ENCODE results near the gene LEKR1. TPM values are rescaled to one million over a fixed set of nuclear protein-coding genes. Genes with fewer than 3 reads are reported as not detected.

Gene LEKR1
- total RNA-seq, 1 experiment from 2014 or later: 0.72 TPM

- DNase-seq (ENCODE audit: low spot score): no peak
Observed at GRCh38 chr3:157058392-157059071, 232.4 kb downstream of the LEKR1 start.

- DNase-seq (ENCODE audit: low spot score): no peak
Observed at GRCh38 chr3:157059181-157059580, 233.0 kb downstream of the LEKR1 start.

GRCh38 chr3:157059661-157060060, 233.5 kb downstream of the LEKR1 start:
- DNase-seq (ENCODE audit: low spot score): no peak

- no peak for DNase-seq (ENCODE audit: low spot score)
Observed at GRCh38 chr3:157061265-157061664, 235.1 kb downstream of the LEKR1 start.

GRCh38 chr3:157063469-157063868, 237.3 kb downstream of the LEKR1 start:
- no peak for DNase-seq (ENCODE audit: low spot score)

GRCh38 chr3:157063926-157064325, 237.8 kb downstream of the LEKR1 start:
- DNase-seq (ENCODE audit: low spot score): no peak

DNA sequence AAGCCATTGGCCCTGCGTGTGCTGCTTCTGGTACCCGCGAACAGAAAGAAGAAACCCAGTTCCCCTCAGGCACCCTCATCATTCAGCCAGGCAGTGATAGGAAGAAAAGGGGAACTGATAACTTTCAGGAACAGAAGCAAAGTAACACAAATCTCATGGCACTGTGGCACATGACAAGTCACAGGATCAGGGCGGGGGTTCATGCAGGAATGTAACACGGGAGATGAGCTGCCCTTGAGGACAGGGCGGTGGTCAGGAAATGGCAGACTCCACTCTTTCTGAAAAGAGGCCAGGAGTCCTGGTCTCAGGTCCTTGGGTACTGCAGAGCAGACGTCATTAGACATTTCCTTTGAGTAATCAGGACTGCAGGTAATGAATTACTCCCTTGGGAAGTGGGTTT, 238.2 kb downstream of the LEKR1 start:
- DNase-seq (ENCODE audit: low spot score): no peak

- no peak for DNase-seq (ENCODE audit: low spot score)
Observed at GRCh38 chr3:157065201-157065600, 239.0 kb downstream of the LEKR1 start.

DNA sequence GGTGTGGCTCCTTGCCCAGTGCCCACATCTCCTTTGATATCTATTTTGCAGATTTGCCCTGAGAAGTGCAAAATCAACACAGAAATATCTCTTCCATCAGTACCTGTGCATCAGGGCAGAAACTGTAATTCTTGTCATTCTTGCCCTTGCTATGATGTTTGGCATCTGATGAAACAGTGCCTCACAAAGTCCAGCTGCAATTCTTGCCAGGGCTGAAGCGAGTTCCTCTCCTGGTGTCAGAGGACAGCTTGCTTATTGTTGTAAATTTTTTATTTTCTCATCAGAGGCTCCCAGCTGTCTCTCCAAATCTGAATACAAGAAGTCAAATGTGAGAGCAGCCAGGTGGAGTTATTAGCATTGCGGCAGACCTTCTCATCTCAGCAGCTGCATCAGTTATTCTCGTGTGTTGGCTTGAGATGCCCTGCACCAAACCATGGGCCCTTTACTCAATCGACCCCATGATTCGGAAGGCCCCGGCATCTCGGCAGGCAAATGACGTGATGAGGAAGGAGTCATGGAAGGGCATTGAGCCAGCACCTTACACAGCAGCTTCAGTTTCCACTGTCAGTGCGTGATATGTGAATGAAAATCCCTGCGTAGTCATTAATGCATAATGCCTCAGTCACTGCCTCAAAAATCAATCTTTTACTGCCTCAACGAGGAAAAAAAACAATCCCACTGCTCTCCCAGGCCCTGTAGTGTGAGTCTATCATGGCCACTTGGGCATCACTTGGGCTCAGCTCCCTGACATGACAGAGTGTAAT, 240.4 kb downstream of the LEKR1 start:
- DNase-seq (ENCODE audit: low spot score): no peak

- DNase-seq (ENCODE audit: low spot score): no peak
Observed at GRCh38 chr3:157067114-157067513, 241.0 kb downstream of the LEKR1 start.

GRCh38 chr3:157069406-157069805, 243.3 kb downstream of the LEKR1 start:
- no peak for DNase-seq (ENCODE audit: low spot score)

DNA sequence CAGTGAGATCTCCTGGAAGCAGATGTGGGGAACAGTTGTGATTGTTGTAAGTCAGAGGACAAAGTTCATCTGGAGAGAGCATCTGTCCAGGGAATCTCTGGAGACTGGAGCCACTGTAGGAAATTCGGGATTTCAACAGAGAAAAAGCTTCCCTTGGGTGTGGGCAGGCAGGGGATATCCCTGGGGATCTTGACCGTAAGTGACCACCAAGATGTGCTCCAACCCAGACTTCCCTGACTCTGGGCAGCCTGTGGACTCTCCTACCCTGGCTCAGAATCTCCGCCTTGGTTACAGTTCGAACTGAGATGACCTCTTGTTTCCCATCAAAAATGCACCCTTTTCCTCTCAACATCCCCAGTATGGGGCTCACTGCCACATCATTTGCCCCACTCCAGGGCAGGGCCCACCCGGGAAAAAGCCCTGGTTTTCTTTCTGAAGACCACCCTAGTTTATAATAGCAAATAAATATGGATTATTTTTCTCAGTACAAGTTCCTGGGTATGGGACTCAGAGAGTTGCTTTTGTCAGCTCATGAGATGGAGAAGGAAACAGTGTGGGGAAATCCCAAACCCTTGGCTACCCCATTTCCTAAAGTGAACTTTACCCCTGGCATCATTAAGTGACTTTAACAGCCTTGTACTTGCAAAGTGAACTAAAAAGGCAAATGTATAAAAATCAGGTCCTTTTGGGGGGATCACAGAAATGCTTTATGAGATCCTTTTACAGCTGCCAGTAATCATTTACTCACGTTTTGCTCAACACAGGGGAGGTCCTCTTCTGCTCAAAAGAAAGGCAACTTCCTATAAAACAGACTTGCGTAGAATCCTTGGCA, 243.9 kb downstream of the LEKR1 start:
- DNase-seq (ENCODE audit: low spot score): no peak

DNA sequence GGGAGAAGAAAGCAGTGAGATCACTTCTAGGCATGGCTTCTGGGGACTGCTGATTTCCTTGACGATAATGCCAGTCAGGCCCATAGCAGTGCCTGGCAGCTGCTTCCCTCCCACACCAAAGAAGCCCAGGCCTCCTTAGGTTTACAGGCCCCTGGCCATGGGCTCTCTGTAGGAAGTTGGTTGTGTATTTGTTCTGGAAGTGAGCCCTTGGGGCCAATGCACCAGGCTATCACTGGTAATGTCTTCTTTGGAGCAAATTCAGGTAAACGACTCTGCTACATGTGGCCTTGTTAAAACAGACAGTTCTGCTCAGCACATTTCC, 244.5 kb downstream of the LEKR1 start:
- DNase-seq (ENCODE audit: low spot score): no peak

DNA sequence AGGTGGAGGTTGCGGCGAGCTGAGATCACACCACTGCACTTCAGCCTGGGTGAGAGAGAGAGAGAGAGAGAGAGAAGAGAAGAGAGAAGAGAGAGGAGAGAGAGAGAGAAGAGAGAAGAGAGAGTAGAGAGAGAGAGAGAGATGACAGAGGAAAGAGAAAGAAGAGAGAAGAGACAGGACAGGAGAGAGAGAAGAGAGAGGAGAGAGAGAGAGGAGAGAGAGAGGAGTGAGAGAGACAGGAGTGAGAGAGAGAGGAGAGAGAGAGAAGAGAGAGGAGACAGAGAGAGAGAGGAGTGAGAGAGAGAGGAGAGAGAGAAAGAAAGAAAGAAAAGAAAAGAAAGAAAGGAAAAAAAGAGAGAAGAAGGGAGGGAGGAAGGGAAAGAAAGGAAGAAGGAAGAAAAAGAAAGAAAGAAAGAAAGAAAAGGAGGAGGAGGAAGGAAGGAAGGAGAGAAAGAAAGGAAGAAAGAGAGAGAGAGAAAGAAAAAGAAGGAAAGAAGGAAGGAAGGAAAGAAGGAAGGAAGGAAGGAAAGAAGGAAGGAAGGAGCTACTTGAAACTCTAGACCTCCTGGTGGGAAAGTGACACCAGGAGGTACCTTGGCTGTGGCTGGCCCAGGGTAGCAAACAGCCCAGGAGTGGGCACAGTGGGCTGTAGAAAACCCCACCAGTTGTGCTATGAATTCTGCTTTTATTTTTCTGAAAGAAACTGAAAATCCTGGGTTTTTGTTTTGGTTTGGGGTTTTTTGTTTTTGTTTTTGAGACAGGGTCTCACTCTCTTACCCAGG, 245.8 kb downstream of the LEKR1 start:
- DNase-seq (ENCODE audit: low spot score): no peak

DNA sequence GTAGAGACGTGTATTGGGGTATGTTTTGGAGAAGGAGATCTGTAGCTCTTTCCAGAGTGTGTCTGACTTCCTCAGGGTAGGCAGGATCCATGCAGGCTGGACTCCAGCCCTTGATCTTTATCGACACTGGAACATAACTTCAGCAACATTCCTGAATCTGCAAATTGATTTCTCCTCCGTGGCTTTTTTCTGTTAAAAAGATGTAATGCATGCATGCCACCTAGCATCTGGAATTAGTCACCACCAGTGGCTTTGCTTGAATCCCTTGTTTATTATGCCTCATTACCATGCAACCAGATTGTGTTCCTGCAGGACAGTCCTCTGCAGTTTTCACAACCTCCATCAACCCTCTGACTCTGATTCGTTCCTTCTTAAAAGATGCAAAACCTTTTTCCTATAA, 247.7 kb downstream of the LEKR1 start:
- no peak for DNase-seq (ENCODE audit: low spot score)

DNA sequence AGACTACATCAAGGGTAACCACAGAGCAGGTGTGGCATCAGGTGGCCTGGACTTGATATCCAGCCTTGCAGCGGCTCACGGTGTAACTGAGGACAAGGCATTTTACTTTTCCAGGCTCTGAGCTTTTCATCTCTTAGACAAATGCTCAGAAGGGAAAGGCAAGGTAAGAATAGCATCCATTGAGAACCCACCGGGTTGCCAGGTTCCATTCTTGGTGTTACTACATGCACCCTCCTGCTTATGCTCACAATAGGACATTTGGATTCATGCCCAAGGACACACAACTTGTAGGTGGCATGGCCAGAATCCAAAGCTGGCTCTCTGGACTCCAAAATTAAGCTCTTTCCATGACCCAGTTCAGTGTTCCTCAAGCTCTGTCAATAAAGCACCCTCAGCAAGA, 248.3 kb downstream of the LEKR1 start:
- DNase-seq (ENCODE audit: low spot score): no peak

DNA sequence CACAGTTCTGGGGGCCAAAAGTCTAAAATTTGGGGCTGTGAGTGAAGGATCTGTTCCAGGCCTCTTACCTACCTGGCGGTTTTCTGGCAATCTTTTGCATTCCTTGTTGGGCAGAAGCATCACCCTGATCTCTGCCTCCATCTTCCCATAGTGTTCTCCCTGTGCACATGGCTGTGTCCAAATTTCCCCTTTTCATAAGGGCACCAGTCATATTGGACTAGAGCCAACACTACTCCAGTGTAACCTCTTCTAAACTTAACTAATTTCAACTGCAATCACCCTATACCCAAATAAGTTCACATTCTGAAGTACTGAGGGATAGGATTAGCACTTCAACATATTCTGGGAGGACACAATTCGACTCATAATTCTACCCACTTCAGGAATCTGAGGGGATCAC, 248.8 kb downstream of the LEKR1 start:
- DNase-seq (ENCODE audit: low spot score): no peak

DNA sequence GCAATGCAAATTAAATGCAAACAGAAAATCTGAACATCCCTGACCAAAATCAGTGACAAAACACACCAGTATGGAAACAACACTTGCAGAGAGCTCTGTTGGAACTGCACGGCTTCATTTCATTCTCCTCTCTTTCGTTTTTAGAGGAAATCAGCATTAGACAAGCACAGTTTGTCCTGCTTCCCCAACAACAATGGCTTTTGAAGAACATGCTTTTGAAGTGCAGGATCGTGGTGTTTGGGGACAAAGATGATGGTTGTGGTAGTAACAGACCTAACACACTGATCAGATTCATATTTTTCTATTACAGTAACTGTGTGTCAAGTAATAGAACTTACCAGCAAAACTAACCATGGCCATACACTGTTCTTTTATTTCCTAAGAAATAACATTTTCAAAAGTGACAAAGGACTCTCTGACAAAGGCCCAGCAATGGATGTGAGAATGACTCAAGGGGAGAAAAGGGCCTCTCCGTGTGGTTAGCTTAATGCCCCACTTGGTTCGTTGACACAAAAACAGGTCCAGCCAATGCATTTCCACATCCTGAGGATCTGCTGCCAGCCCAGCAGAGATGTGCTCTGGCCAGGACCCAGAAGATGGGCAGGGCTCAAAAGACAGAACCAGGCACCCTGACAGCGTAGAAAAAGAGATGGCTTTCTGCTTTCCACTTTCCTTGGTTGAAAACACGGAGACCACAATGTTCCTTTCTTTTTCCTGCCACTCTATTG, 249.7 kb downstream of the LEKR1 start:
- DNase-seq (ENCODE audit: low spot score): no peak

DNA sequence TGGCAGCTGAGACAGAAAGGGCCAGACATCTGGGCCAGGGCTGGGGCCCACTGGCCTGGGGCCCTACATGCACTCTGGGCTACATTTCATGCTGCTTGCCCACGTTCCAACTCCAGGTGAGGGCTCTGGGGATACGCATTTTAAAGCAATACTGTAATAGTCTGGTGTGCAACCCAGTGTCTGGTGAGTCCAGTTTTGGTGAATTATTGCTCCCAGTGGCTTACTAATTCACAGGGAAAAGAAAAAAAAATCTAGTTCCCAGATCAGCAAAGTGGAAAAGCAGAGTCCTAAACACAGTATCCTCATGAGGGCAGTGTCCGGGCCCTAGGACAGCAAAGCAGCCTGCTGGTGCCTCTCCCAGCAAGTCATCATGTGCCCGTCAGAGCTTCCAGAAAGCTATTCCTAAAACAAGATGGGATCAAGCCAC, 251.4 kb downstream of the LEKR1 start:
- peak; percentile 41 for DNase-seq (ENCODE audit: low spot score)

- no peak for DNase-seq (ENCODE audit: low spot score)
Observed at GRCh38 chr3:157078131-157078810, 252.1 kb downstream of the LEKR1 start.

DNA sequence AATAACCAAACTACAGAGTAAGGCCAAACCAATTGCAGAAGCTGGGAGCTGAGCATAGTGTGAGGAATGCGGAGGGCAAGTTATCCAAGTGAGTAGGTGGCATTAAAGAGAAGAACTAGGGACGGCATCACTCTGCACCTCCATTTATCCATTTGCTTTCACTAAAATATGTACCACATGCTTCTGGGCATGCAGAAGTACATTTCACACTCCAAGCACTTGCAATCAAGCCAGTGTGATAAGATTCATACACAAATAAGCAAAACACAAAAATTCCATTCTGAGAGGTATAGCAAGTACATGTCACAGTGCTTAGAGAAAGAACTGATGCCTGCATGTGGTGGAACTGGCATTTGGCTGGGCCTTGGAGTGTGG, 252.6 kb downstream of the LEKR1 start:
- no peak for DNase-seq (ENCODE audit: low spot score)

Data from A172 (cell line).